HG03060 (cell line): ENCODE results near the gene TAP1.

ENCODE experiments used
- ATAC-seq: cut with Tn5 transposase; IDR thresholded peaks from one replicate; pipeline ENCODE4 v1.9.1; 2021; ENCODE audit warnings: low read depth, moderate number of reproducible peaks; ENCODE audit not compliant: unreplicated experiment

TAP1 gene

GRCh38 chr6:32842690-32843089 lies 10.8 kb downstream of the TAP1 start:
- no peak for ATAC-seq

GRCh38 chr6:32842021-32842650 lies 11.4 kb downstream of the TAP1 start:
- ATAC-seq, result no peak

- no peak for ATAC-seq
Observed at GRCh38 chr6:32840604-32841246, 12.8 kb downstream of the TAP1 start.

- no peak for ATAC-seq
Observed at GRCh38 chr6:32839356-32839755, 14.1 kb downstream of the TAP1 start.

- no peak for ATAC-seq
Observed at GRCh38 chr6:32838114-32838958, 15.2 kb downstream of the TAP1 start, which contains the start of gene TAP2. Gene TAP2 (minus strand): TSS chr6:32838739. CDS start chr6:32838233, 506 bp downstream.

- no peak for ATAC-seq
Observed at GRCh38 chr6:32837651-32838113, 15.8 kb downstream of the TAP1 start.

- ATAC-seq, result no peak
Observed at GRCh38 chr6:32836873-32837272, 16.6 kb downstream of the TAP1 start.

GRCh38 chr6:32835167-32835893 lies 18.2 kb downstream of the TAP1 start:
- ATAC-seq, result no peak

- ATAC-seq, result no peak
Observed at GRCh38 chr6:32833664-32834063, 19.8 kb downstream of the TAP1 start.

GRCh38 chr6:32832535-32832934 lies 21.0 kb downstream of the TAP1 start:
- no peak for ATAC-seq

GRCh38 chr6:32830936-32831335 lies 22.6 kb downstream of the TAP1 start:
- ATAC-seq, result no peak

GRCh38 chr6:32830017-32830416 lies 23.5 kb downstream of the TAP1 start:
- ATAC-seq, result no peak

GRCh38 chr6:32829495-32829894 lies 24.0 kb downstream of the TAP1 start:
- ATAC-seq, result no peak

- no peak for ATAC-seq
Observed at GRCh38 chr6:32827025-32827424, 26.5 kb downstream of the TAP1 start.

- ATAC-seq, result no peak
Observed at GRCh38 chr6:32825966-32826365, 27.5 kb downstream of the TAP1 start.

- no peak for ATAC-seq
Observed at GRCh38 chr6:32819729-32820128, 33.8 kb downstream of the TAP1 start.

GRCh38 chr6:32818867-32819266 lies 34.6 kb downstream of the TAP1 start:
- ATAC-seq, result no peak

GRCh38 chr6:32816746-32817204 lies 36.7 kb downstream of the TAP1 start, which contains the start of gene HLA-DOB:
Gene HLA-DOB (minus strand): TSS chr6:32817002. CDS start chr6:32816951, 51 bp downstream.
- ATAC-seq, result no peak

- no peak for ATAC-seq
Observed at GRCh38 chr6:32815996-32816395, 37.5 kb downstream of the TAP1 start.

- no peak for ATAC-seq
Observed at GRCh38 chr6:32815115-32815514, 38.4 kb downstream of the TAP1 start.
